Esophagus squamous epithelium (tissue), 5 donors: ENCODE measurements around the gene PIAS3. TPM values are rescaled to one million over a fixed set of nuclear protein-coding genes. Genes with fewer than 3 reads are reported as not detected.

Experiments used
- DNase-seq: peaks from one replicate; lab custom pipeline; 2025; lab: John Stamatoyannopoulos, UW
- H3K27ac ChIP-seq, 4 donors: fragments of 200-600 bp; sonication (generic); one replicate each; pipeline ENCODE4 v1.5.1; 2016 to 2019; ENCODE audit warnings: mild to moderate bottlenecking in 1 of 4
- H3K27me3 ChIP-seq, 4 donors: fragments of 200-600 bp; sonication (generic); 1 replicate in 3 of 4; 2 replicates in 1 of 4; pipeline versions ENCODE4 v1.5.1 to v1.6.0; 2017 to 2021; ENCODE audit warnings: antibody characterized with exemption in 1 of 4
- H3K36me3 ChIP-seq, 3 donors: fragments of 200-600 bp; sonication (generic); one replicate each; pipeline ENCODE4 v1.5.1; 2016 to 2019
- H3K4me1 ChIP-seq, 3 donors: fragments of 200-600 bp; sonication (generic); one replicate each; pipeline ENCODE4 v1.5.1; 2017 to 2019
- H3K4me3 ChIP-seq, 4 donors: fragments of 200-600 bp; sonication (generic); 1 replicate in 3 of 4; 2 replicates in 1 of 4; pipeline ENCODE4 v1.5.1; 2016 to 2019; ENCODE audit warnings: mild to moderate bottlenecking in 2 of 4, moderate library complexity in 1 of 4
- H3K9me3 ChIP-seq, 3 donors: fragments of 200-600 bp; sonication (generic); one replicate each; pipeline ENCODE4 v1.5.1; 2016 to 2019
- CTCF ChIP-seq, 6 experiments: fragments of 450-650 bp in 4 of 6; fragments of 200-600 bp in 2 of 6; sonication (generic) in 2 of 6; IDR thresholded peaks; one replicate each; pipeline ENCODE4 v1.5.1; 2016 to 2019; ENCODE audit warnings: antibody characterized with exemption in 6 of 6, mild to moderate bottlenecking in 4 of 6, moderate library complexity in 4 of 6
- POLR2A ChIP-seq, 4 donors: fragments of 450-650 bp; IDR thresholded peaks; one replicate each; pipeline ENCODE4 v1.6.1; 2017; ENCODE audit warnings: antibody characterized with exemption in 4 of 4, mild to moderate bottlenecking in 4 of 4, moderate library complexity in 3 of 4
- WGBS, 2 donors: methylation state at CpG; one replicate each; pipeline ENCODE4 v1.1.5; 2018; 5-methylcytosine and 5-hydroxymethylcytosine counted together
- intact Hi-C: fragments of 100-400 bp; cut with DNase I; formaldehyde crosslinking; loops from one replicate; pipeline ENCODE4 v1.15.0; 2022
- small RNA-seq, 4 donors: library from RNA; depleted of rRNA; stranded (forward); fragments of <200 nt; gene quantifications; one replicate each; pipeline ENCODE3, GENCODE V24; 2016
- total RNA-seq, 4 donors: library from RNA; depleted of rRNA; stranded (reverse); fragments of >200 nt; gene quantifications; one replicate each; pipeline ENCODE4 v1.1.0, GENCODE V29; 2016
- donor health status: DM: yes; HTN: yes; CAD: no.

PIAS3 gene
- total RNA-seq, 4 donors from 2014 or later: 20.9 to 51.8 (median 38.2) TPM

GRCh38 chr1:145799806-145800205, 59.1 kb downstream of the PIAS3 start:
- no peak overlapping the region for H3K4me3 ChIP-seq
- H3K9me3 ChIP-seq: peaks cover 0 to 12% (median 5%) of the 10 kb centered on the region in 3 donors
- H3K27ac ChIP-seq: no peak overlapping the region
- H3K27me3 ChIP-seq: no peaks in the 10 kb centered on the region
- no peaks in the 10 kb centered on the region for H3K36me3 ChIP-seq
- WGBS, 2 donors: 80 to 92% methylated on average over 2 of the region's 2 CpGs
- intact Hi-C loops: no loop called here
- H3K4me1 ChIP-seq: peaks cover 0 to 24% (median 5%) of the 10 kb centered on the region in 3 donors
- DNase-seq: no peak
- TF ChIP-seq CTCF (IDR thresholded peaks at IDR 0.05) (no peak), POLR2A (IDR thresholded peaks at IDR 0.05) (no peak)

Small RNA genes within 50 kb of the gene (small RNA-seq; reads per million reads assigned to genes)
- 0 reads per million in 4 donors for gene MIR6736

Other genes starting within 250 kb of the PIAS3 start
- under 1 TPM in 1 of 4 donors, not detected in 3; 0.19 TPM for gene PDZK1, start 151.7 kb downstream of the PIAS3 start, total RNA-seq
- gene CD160, start 139.6 kb downstream of the PIAS3 start, total RNA-seq: not detected
- 10 to 100 TPM in 1 of 4 donors, 1 to 10 TPM in 3; 4.3 to 17.5 (median 6.1) TPM for gene RNF115, start 35.0 kb downstream of the PIAS3 start, total RNA-seq
- gene POLR3C, start 34.9 kb downstream of the PIAS3 start, total RNA-seq: 10 to 100 TPM; 15.0 to 31.7 (median 21.0) TPM
- 1 to 10 TPM; 1.1 to 3.8 (median 1.8) TPM for gene NUDT17, start 13.5 kb downstream of the PIAS3 start, total RNA-seq
- gene ANKRD35, start 26.8 kb upstream of the PIAS3 start, total RNA-seq: 10 to 100 TPM in 2 of 4 donors, 1 to 10 TPM in 2; 9.0 to 22.4 (median 10.9) TPM
- gene ITGA10, start 51.0 kb upstream of the PIAS3 start, total RNA-seq: 1 to 10 TPM in 3 of 4 donors, under 1 TPM in 1; 0.83 to 7.2 (median 1.5) TPM
- 10 to 100 TPM; 19.3 to 30.8 (median 25.1) TPM for gene PEX11B, start 59.6 kb upstream of the PIAS3 start, total RNA-seq
- gene RBM8A, start 68.4 kb upstream of the PIAS3 start, total RNA-seq: 100 to 1,000 TPM; 155 to 229 (median 200) TPM
- 10 to 100 TPM in 1 of 4 donors, 1 to 10 TPM in 3; 1.9 to 12.2 (median 5.9) TPM for gene LIX1L, start 98.9 kb upstream of the PIAS3 start, total RNA-seq
- under 1 TPM; 0.04 to 0.67 (median 0.30) TPM for gene ANKRD34A, start 105.5 kb upstream of the PIAS3 start, total RNA-seq
- 10 to 100 TPM in 2 of 4 donors, 1 to 10 TPM in 2; 2.9 to 15.9 (median 9.8) TPM for gene POLR3GL, start 105.6 kb upstream of the PIAS3 start, total RNA-seq
- gene TXNIP, start 137.5 kb upstream of the PIAS3 start, total RNA-seq: 100 to 1,000 TPM in 3 of 4 donors, 10 to 100 TPM in 1; 94.9 to 942 (median 328) TPM
- gene HJV, start 162.7 kb upstream of the PIAS3 start, total RNA-seq: not detected